Muscle layer of duodenum (tissue), 2 donors: ENCODE measurements around the gene NFS1.
"Not testable (repeated sequence)": the region's sequence is repeated elsewhere in the genome, so short reads cannot be mapped to it uniquely, and the experiment has no call there.

Experiments used
- H3K27ac ChIP-seq: one replicate; pipeline ENCODE4 v1.7.0; 2013; ENCODE audit warnings: mild to moderate bottlenecking, low read length
- H3K27me3 ChIP-seq: one replicate; pipeline ENCODE4 v1.7.0; 2013; ENCODE audit warnings: low read depth, mild to moderate bottlenecking, control low read depth, low read length
- H3K36me3 ChIP-seq, 2 donors: one replicate each; pipeline ENCODE4 v1.7.0; 2013; ENCODE audit warnings: low read length in 2 of 2, control low read depth in 1 of 2, mild to moderate bottlenecking in 1 of 2; ENCODE audit not compliant: insufficient read depth in 2 of 2, control insufficient read depth in 1 of 2
- H3K4me1 ChIP-seq, 2 donors: one replicate each; pipeline ENCODE4 v1.7.0; 2013; ENCODE audit warnings: low read length in 2 of 2, mild to moderate bottlenecking in 2 of 2, control low read depth in 1 of 2, moderate library complexity in 1 of 2; ENCODE audit not compliant: insufficient read depth in 2 of 2, control insufficient read depth in 1 of 2
- H3K4me3 ChIP-seq, 2 donors: one replicate each; pipeline ENCODE4 v1.7.0; 2013; ENCODE audit warnings: low read length in 2 of 2, low read depth in 1 of 2, mild to moderate bottlenecking in 1 of 2
- H3K9me3 ChIP-seq, 2 donors: one replicate each; pipeline ENCODE4 v1.7.0; 2013; ENCODE audit warnings: low read length in 2 of 2, control low read depth in 1 of 2, mild to moderate bottlenecking in 1 of 2; ENCODE audit not compliant: control insufficient read depth in 1 of 2
- donor health status: healthy.

The NFS1 gene

DNA sequence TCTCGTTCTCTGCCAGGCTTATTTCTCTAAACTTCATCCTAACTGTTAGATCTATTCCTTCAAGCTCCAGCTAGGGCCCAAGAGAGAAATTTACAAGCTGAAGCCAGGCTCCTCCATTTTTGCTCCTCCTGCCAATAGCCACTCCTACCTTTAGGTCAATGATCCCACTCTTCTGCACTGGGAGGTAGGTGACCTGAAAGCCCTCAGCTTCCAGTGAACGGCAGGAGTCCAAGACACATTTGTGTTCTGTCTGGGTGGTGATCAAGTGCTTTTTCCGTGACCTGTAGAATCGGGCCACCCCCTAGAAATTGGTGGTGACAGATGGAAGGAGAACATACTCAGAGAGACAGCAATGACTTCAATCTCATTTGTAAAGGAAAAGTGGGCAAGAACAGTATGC is 8.9 kb downstream of the NFS1 start:
- no peaks in the 10 kb centered on the region for H3K4me1 ChIP-seq
- no peaks in the 10 kb centered on the region for H3K27me3 ChIP-seq
- H3K36me3 ChIP-seq: peaks cover 7 to 40% of the 10 kb centered on the region in 2 donors
- no peak overlapping the region for H3K27ac ChIP-seq
- no peak overlapping the region for H3K4me3 ChIP-seq
- no peaks in the 10 kb centered on the region for H3K9me3 ChIP-seq

DNA sequence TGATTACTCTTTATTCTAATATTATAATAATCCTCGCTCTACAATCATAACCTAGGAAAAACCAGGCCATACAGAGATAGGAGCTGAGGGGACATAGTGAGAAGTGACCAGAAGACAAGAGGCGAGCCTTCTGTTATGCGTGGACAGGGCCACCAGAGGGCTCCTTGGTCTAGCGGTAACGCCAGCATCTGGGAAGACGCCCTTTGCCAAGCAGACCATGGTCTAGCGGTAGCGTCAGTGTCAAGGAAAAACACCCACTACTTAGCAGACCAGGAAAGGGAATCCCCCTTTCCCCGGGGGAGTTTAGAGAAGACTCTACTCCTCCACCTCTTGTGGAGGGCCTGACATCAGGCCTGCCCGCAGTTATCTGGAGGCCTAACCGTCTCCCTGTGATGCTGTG is 12.3 kb downstream of the NFS1 start:
- not testable (repeated sequence) for H3K4me3 ChIP-seq, H3K4me1 ChIP-seq, H3K9me3 ChIP-seq, H3K27me3 ChIP-seq, H3K27ac ChIP-seq
- peaks cover 5 to 27% of the 10 kb centered on the region in 2 donors for H3K36me3 ChIP-seq

DNA sequence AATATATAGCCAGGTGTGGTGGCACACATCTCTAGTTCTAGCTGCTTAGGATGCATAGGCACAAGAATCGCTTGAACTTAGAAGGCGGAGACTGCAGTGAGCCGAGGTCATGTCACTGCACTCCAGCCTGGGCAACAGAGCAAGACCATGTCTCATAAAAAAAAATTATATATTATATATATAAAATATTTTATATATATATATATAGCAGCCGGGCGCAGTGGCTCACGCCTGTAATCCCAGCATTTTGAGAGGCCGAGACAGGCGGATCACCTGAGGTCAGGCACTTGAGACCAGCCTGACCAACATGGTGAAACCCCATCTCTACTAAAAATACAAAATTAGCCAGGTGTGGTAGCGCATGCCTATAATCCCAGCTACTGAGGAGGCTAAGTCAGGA is 13.8 kb downstream of the NFS1 start:
- peaks cover 5 to 23% of the 10 kb centered on the region in 2 donors for H3K36me3 ChIP-seq
- H3K4me3 ChIP-seq, H3K27me3 ChIP-seq, H3K9me3 ChIP-seq, H3K27ac ChIP-seq: not testable (repeated sequence)
- peaks cover 0 to 10% of the 10 kb centered on the region in 2 donors for H3K4me1 ChIP-seq

DNA sequence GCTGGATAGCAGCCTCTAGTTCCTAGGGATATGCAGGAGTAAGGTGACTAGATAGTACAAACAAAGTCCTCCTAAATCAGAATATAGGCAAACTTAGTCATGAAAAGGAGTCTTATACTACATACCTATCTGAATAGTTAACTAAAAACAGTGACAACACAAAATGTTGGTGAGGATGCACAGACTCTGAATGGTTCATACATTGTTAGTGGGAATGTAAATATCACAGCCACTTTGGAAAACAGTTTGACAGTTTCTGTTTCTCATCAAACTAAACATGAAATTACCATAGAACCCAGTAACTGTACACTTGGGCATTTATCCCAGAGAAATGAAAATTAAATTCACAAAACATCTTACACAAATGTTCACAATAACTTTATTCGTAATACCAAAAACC is 17.2 kb downstream of the NFS1 start:
- H3K9me3 ChIP-seq: no peaks in the 10 kb centered on the region
- H3K27me3 ChIP-seq: no peaks in the 10 kb centered on the region
- H3K27ac ChIP-seq: no peak overlapping the region
- no peak overlapping the region for H3K4me3 ChIP-seq
- peaks cover 0 to 10% of the 10 kb centered on the region in 2 donors for H3K4me1 ChIP-seq
- peaks cover 0 to 4% of the 10 kb centered on the region in 2 donors for H3K36me3 ChIP-seq

DNA sequence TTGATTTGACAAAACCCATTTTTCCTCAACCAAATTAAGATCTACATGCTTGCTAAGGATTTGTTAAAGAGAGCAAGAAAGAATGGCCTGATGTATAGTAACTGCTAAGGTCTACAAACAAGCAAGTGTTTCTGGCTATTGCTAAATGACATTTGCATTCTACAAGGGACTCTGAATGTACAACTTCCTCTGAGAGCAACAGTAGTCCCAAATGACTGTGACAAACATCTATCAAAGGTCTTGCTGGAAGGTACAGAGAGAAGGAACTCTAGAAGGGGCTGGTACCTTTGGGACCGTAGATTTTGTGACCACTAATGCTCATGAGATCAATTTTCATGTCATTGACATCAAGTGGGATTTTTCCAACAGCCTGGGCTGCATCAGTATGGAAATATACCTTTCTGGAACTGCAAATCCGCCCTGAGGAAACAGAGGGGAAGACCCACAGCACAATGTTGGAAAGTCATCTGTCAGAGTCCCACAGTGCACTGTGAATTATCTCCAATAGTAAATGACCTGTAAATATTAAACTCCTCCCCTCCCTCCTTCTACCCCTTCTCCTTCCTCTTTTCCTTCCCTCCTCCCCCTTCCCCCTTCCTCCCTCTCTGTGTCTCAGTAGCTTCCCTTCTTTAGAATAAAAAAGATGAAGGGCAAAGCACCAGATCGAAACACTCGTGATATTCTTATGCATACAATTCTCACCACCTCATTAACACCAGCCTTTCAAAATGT is 18.5 kb downstream of the NFS1 start:
- peaks cover 0 to 3% of the 10 kb centered on the region in 2 donors for H3K36me3 ChIP-seq
- peaks cover 0 to 10% of the 10 kb centered on the region in 2 donors for H3K4me1 ChIP-seq
- H3K4me3 ChIP-seq: no peak overlapping the region
- no peak overlapping the region for H3K27ac ChIP-seq
- no peaks in the 10 kb centered on the region for H3K9me3 ChIP-seq
- no peaks in the 10 kb centered on the region for H3K27me3 ChIP-seq

DNA sequence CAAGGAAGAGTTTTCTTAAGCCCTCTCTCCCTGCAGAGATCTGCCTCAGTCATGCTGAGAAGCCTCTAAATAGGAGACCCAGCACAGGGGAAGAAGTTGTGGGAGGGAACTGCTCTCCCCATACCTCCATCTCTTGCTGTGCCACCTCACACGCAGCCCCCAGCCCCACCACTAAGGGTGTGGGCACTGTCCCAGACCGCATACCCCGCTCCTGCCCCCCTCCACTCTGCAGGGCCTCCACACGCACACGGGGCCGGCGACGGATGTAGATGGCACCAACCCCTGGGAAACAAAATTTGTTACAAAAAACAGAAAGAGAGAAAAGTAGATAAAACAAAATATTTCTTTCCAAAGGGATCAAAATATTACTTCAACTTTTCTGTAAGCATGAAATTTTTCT is 24.2 kb downstream of the NFS1 start:
- Histone ChIP-seq H3K27ac (no peak overlapping the region), H3K9me3 (no peaks in the 10 kb centered on the region), H3K4me3 (no peak overlapping the region), H3K27me3 (no peaks in the 10 kb centered on the region), H3K36me3 (peaks cover 28 to 44% of the 10 kb centered on the region in 2 donors), H3K4me1 (no peaks in the 10 kb centered on the region)

DNA sequence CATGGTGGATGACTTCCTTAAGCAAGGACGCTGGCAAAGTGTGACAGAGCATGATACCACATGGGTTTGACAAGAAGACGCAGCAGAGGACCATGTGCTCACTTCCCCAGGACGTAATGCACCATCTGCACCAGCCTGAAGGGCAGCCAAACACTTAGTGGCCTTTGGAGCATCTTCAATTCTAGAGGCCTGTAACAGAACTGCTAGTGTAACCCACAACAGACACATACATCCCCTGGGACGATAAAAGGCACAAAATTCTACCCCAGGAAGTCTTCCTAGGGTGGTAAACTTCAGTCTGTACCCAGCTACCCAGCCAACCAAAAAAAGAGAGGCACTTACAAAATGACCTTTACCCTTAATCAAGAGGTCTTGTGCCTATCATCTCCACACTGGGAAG is 25.3 kb downstream of the NFS1 start:
- peaks cover 39 to 54% of the 10 kb centered on the region in 2 donors for H3K36me3 ChIP-seq
- H3K9me3 ChIP-seq: no peaks in the 10 kb centered on the region
- no peaks in the 10 kb centered on the region for H3K27me3 ChIP-seq
- H3K4me1 ChIP-seq: no peaks in the 10 kb centered on the region
- H3K4me3 ChIP-seq: no peak overlapping the region
- no peak overlapping the region for H3K27ac ChIP-seq

DNA sequence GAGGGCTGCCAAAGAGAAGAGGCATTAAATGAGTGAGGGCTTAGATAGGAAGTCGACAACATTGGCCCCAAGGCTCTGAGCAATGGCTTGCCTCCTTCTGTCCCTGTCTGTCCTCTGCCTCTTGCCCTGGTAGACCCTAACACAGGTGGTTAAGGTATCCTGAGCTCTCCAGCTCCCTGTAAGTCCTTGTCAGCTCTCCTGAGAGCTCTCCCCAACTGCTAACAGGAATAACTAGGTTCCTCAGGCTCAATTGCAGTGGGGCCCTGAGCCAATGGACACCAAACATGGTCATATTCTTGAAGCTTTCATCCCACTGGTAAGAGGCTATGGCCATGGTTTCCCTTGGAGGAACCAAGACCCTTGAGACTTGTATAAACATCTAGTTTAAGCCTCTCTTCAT is 29.5 kb downstream of the NFS1 start:
- H3K36me3 ChIP-seq: peaks cover 42 to 56% of the 10 kb centered on the region in 2 donors
- H3K27ac ChIP-seq: no peak overlapping the region
- no peaks in the 10 kb centered on the region for H3K4me1 ChIP-seq
- no peaks in the 10 kb centered on the region for H3K9me3 ChIP-seq
- H3K27me3 ChIP-seq: no peaks in the 10 kb centered on the region
- no peak overlapping the region for H3K4me3 ChIP-seq

DNA sequence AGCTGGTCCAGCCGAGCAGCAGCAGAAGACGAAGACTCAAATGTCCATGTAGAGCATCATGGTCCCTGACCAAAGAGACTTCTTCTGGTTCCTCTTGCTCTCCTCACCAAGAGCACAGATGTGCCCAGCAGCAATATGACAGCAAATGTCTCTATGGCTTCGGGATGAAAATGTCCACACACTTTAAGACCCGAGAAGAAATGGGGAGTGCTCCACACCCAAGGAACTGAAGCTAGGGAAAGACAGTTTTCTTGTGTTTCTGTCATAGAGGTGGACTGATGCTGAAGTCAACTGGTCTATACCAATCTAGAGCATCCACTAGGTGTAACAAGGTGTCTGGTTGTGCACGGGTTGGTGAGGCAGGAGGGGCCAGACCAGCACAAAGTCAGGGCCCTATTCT is 29.9 kb downstream of the NFS1 start:
- H3K36me3 ChIP-seq: peaks cover 37 to 57% of the 10 kb centered on the region in 2 donors
- H3K9me3 ChIP-seq: no peaks in the 10 kb centered on the region

DNA sequence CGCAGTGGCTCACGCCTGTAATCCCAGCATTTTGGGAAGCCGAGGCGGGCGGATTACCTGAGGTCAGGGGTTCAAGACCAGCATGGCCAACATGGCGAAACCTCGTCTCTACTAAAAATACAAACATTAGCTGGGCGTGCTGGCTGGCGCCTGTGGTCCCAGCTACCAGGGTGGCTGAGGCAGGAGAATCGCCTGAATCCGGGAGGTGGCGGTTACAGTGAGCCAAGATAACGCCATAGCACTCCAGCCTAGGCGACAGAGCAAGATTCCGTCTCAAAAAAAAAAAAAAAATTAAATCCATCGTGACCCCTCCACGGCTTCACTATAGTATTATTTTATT is 33.2 kb downstream of the NFS1 start:
- Histone ChIP-seq H3K4me3 (no peak overlapping the region), H3K27me3 (no peaks in the 10 kb centered on the region), H3K36me3 (peaks cover 25 to 33% of the 10 kb centered on the region in 2 donors), H3K27ac (no peak overlapping the region), H3K9me3 (no peaks in the 10 kb centered on the region), H3K4me1 (peaks cover 7 to 24% of the 10 kb centered on the region in 2 donors)

More for the DNA sequence above, 29.9 kb downstream of the NFS1 start:
- no peaks in the 10 kb centered on the region for H3K27me3 ChIP-seq
- H3K27ac ChIP-seq: no peak overlapping the region
- no peak overlapping the region for H3K4me3 ChIP-seq
- no peaks in the 10 kb centered on the region for H3K4me1 ChIP-seq

DNA sequence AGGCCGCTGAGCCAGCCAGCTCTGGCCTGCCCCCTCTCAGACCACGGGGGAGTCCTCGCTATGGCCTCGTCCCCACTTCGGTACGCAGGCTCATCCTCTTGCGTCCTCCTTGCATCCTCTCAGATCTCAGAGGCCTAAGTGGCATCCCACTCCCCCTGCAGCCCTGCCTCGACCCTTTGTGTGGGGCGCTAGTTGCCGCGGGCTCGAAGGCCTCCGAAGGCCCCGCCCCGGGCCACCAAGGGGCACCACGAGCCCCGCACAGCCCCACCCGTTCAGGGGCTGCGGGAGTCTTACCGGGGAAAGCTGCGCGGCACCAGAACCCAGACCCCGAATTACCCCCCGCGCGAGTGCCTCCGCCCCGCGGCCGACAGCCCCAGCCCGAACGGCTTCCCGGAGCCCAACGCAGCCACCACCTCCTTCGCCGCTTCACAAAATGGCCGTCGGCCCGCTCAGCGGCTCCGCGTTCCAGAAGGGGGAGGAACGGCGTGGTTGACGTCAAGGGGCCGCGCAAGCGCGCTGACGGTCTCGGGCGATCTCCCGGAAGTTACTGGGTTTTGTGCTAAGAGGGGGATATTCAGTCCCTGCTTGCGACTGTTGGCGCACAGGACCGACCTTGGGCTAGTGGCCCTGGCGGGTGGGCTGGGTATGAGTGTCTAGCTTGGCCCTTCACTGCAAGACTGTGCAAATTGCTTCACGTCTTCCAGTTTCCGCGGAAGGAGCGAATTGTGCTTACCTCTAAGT is 34.5 kb downstream of the NFS1 start, which contains the start of the genes CPNE1 and RBM12:
CPNE1 (minus strand) TSS at position 435 of the 741 bp plus-strand sequence. CDS start 31,977 bp downstream, outside the sequence.
RBM12 (minus strand) TSS at position 435 of the 741 bp plus-strand sequence. CDS start 9,578 bp downstream, outside the sequence.
- Histone ChIP-seq H3K27me3 (no peaks in the 10 kb centered on the region), H3K9me3 (no peaks in the 10 kb centered on the region), H3K27ac (peak within 1 kb of the TSS; percentile 99), H3K4me3 (peak within 1 kb of the TSS; percentile 74 to 96), H3K36me3 (peaks cover 13 to 21% of the 10 kb centered on the region in 2 donors), H3K4me1 (peaks cover 11 to 36% of the 10 kb centered on the region in 2 donors)
